ENCODE measurements around the gene EEIG2.

GRCh38 chr1:108512239-108513043 is 47.5 kb upstream of the EEIG2 start:
- peak; percentile 77 to 99 (median 81) for TF ChIP-seq CTCF (IDR thresholded peaks at IDR 0.05 in 2 of 3, conservative IDR thresholded peaks at IDR 0.05 in 1 of 3; ENCODE audit: insufficient read depth in 2 of 3, low read depth in 1 of 3, low read length in 3 of 3)
- no peak for TF ChIP-seq GTF3C2 (IDR thresholded peaks at IDR 0.05; ENCODE audit: borderline replicate concordance, extremely low read depth, insufficient read length)
- TF ChIP-seq FOXJ2 (tag; IDR thresholded peaks at IDR 0.05), result no peak
- no peak for TF ChIP-seq POLR2AphosphoS5 (IDR thresholded peaks at IDR 0.05; ENCODE audit: control insufficient read depth, insufficient read depth, low read depth, low read length)
- TF ChIP-seq EZH2 (IDR thresholded peaks at IDR 0.05; ENCODE audit: borderline replicate concordance, low read depth, low read length), result no peak
- TF ChIP-seq MAZ (CRISPR knock-in tag; conservative IDR thresholded peaks at IDR 0.05 in 1 of 2, IDR thresholded peaks at IDR 0.05 in 1 of 2), result no peak; a peak in 1 of 4 replicates

Data from K562 (cell line).